GM10266 (cell line): ENCODE data around the gene ERMN.

Experiments
- DNase-seq: peaks from one replicate; pipeline ENCODE4 v3.0.0; 2012; ENCODE audit errors: extremely low spot score
- CTCF ChIP-seq: IDR thresholded peaks from 2 replicates; pipeline ENCODE4 v1.5.1; 2012; ENCODE audit warnings: mild to moderate bottlenecking, low read depth; ENCODE audit not compliant: control insufficient read depth, insufficient read depth; ENCODE audit errors: missing control alignments

ERMN gene

GRCh38 chr2:157271590-157272203 lies 53.9 kb downstream of the ERMN start:
- TF ChIP-seq CTCF = no peak
- no peak for DNase-seq

- no peak for TF ChIP-seq CTCF
- no peak for DNase-seq
These were observed 55.7 kb downstream of the ERMN start for GRCh38 chr2:157269922-157270321.

- no peak for DNase-seq
- no peak for TF ChIP-seq CTCF
These were observed 56.6 kb downstream of the ERMN start for GRCh38 chr2:157269060-157269459.
